ENCODE data around the gene EML1. TPM values are rescaled to one million over a fixed set of nuclear protein-coding genes. Genes with fewer than 3 reads are reported as not detected.
"Not testable (repeated sequence)": the region's sequence is repeated elsewhere in the genome, so short reads cannot be mapped to it uniquely, and the experiment has no call there.

The EML1 gene
- total RNA-seq, 1 donor from 2014 or later = 34.5 TPM

GRCh38 chr14:99945732-99946651 lies 152.8 kb downstream of the EML1 start:
- Histone ChIP-seq H3K36me3 (peaks cover 18% of the 10 kb centered on the region), H3K4me1 (peaks cover 26% of the 10 kb centered on the region), H3K4me3 (no peak overlapping the region), H3K27ac (no peak overlapping the region), H3K27me3 (ENCODE audit: low read depth) (no peaks in the 10 kb centered on the region), H3K9me3 (no peaks in the 10 kb centered on the region)
- DNase-seq (no peak), ATAC-seq (peak in 1 of 2 donors; percentile 7)
- intact Hi-C loops (cut with DNase I) = no loop called here
- TF ChIP-seq, protein P1, sequence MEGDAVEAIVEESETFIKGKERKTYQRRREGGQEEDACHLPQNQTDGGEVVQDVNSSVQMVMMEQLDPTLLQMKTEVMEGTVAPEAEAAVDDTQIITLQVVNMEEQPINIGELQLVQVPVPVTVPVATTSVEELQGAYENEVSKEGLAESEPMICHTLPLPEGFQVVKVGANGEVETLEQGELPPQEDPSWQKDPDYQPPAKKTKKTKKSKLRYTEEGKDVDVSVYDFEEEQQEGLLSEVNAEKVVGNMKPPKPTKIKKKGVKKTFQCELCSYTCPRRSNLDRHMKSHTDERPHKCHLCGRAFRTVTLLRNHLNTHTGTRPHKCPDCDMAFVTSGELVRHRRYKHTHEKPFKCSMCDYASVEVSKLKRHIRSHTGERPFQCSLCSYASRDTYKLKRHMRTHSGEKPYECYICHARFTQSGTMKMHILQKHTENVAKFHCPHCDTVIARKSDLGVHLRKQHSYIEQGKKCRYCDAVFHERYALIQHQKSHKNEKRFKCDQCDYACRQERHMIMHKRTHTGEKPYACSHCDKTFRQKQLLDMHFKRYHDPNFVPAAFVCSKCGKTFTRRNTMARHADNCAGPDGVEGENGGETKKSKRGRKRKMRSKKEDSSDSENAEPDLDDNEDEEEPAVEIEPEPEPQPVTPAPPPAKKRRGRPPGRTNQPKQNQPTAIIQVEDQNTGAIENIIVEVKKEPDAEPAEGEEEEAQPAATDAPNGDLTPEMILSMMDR (IDR thresholded peaks at IDR 0.05) = no peak

- TF ChIP-seq, protein P1 (IDR thresholded peaks at IDR 0.05) = peak; percentile 88
- no peak overlapping the region for H3K27ac ChIP-seq
- DNase-seq = no peak
Observed at GRCh38 chr14:99946652-99947489, 153.7 kb downstream of the EML1 start.

GRCh38 chr14:99947695-99948094 lies 154.5 kb downstream of the EML1 start:
- ATAC-seq = peak; percentile 13 to 32
- Histone ChIP-seq H3K27me3 (ENCODE audit: low read depth) (no peaks in the 10 kb centered on the region), H3K27ac (no peak overlapping the region), H3K4me1 (peaks cover 26% of the 10 kb centered on the region), H3K9me3 (no peaks in the 10 kb centered on the region), H3K4me3 (no peak overlapping the region), H3K36me3 (peaks cover 3% of the 10 kb centered on the region)
- DNase-seq = no peak
- TF ChIP-seq, protein P1 (IDR thresholded peaks at IDR 0.05) = no peak
- intact Hi-C loops (cut with DNase I) = no loop called here

More at GRCh38 chr14:99946652-99947489, 153.7 kb downstream of the EML1 start:
- H3K4me1 ChIP-seq = peaks cover 26% of the 10 kb centered on the region
- H3K9me3 ChIP-seq = no peaks in the 10 kb centered on the region
- peak; percentile 70 to 76 for ATAC-seq
- intact Hi-C loops (cut with DNase I) = no loop called here
- H3K36me3 ChIP-seq = peaks cover 11% of the 10 kb centered on the region
- no peak overlapping the region for H3K4me3 ChIP-seq
- H3K27me3 ChIP-seq (ENCODE audit: low read depth) = no peaks in the 10 kb centered on the region

DNA sequence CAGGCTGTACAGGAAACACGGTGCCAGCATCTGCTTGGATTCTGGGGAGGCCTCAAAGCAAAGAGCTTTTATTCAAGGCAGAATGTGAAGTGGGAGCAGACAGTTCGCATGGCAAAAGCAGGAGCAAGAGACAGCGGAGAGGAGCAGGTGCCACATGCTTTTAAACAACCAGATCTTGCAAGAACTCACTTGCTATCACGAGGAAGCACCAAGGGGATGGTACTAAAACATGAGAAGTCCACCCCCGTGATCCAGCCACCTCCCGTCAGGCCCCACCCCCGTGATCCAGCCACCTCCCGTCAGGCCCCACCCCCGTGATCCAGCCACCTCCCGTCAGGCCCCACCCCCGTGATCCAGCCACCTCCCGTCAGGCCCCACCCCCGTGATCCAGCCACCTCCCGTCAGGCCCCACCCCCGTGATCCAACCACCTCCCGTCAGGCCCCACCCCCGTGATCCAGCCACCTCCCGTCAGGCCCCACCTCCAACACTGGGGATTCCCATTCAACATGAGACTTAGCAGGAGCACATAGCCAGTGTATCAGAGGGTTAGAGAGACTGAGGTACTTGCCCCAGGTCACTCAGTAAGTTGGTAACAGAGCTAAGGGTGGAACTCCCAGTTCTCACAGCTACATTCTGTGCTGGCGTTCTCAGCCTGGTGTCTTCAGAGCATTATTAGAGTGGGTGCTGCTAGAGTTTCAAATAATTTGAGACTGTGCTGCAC lies 156.0 kb downstream of the EML1 start:
- peaks cover 26% of the 10 kb centered on the region for H3K4me1 ChIP-seq
- peak; percentile 31 to 66 for ATAC-seq
- not testable (repeated sequence) for H3K27ac ChIP-seq

DNA sequence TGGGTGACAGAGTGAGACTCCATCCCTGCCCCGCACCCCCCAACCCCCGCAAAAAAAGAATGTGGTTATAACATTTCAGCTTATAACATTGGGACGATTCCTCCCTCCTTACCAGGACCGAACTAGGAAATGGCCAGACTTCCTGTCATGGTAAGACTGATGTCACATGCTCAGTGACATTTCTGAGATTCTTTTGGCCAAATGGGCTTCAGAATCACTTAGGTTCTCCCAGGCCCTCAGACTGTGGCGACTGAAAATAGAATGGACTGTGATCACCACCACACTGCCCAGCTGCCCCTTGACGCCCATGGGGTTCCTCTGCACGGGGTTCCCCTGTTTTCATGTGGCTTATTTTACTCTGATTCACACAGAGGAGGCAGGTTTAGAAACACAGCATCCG lies 157.0 kb downstream of the EML1 start:
- H3K4me3 ChIP-seq = no peak overlapping the region
- TF ChIP-seq, protein P1 (IDR thresholded peaks at IDR 0.05) = no peak
- H3K36me3 ChIP-seq = no peaks in the 10 kb centered on the region
- no peak overlapping the region for H3K27ac ChIP-seq
- H3K27me3 ChIP-seq (ENCODE audit: low read depth) = no peaks in the 10 kb centered on the region
- ATAC-seq (no peak), DNase-seq (no peak)
- H3K9me3 ChIP-seq = no peaks in the 10 kb centered on the region
- intact Hi-C loops (cut with DNase I) = no loop called here
- peaks cover 26% of the 10 kb centered on the region for H3K4me1 ChIP-seq

More for the DNA sequence above, 156.0 kb downstream of the EML1 start:
- DNase-seq; H3K9me3 ChIP-seq; H3K4me3 ChIP-seq; H3K36me3 ChIP-seq; H3K27me3 ChIP-seq (ENCODE audit: low read depth); intact Hi-C loops (cut with DNase I): not testable (repeated sequence)
